Measurements from ENCODE around the gene GJC1.
"Not testable (repeated sequence)": the region's sequence is repeated elsewhere in the genome, so short reads cannot be mapped to it uniquely, and the experiment has no call there.

Gene GJC1

GRCh38 chr17:44844390-44844830, 14.3 kb upstream of the GJC1 start:
- DNase-seq (ENCODE audit: low spot score) = no peak

DNA sequence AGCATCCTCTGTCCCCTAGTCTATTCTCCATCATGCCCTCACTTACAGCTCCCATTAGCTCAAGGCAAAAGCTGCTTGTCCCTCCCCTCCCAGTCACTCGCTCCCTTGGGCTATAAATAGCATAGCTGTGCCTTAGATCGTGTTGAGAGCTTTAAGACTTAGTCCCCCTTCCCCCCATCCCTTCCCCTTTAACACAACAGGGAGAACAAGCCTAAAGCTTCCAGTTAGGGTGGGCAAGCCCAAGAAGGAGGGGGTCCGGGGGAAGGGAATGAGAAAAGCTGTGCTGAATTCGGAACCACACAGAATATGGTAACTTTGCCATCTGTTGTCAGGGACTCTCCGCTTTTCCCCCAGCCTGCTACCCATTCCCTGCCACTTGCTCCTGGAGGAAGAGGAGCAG, 12.7 kb upstream of the GJC1 start:
- DNase-seq (ENCODE audit: low spot score) = no peak

DNA sequence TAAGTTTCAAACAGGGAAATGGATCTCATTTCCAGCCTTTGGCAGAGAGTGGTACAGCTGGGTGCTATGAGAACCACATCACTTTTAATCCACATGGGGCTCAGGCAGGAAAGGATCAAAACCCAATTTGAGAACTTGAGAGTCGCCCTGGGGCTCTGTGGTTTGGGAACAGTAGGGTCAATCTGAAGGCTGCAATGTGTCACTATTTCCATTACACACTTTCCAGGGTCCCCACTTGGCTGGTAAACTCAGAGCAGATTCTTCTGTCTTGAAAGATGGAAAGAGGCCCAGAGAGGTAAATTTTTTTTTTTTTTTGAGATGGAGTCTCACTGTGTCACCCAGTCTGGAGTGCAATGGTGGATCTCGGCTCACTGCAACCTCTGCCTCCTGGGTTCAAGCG, 10.8 kb upstream of the GJC1 start:
- DNase-seq (ENCODE audit: low spot score) = no peak

DNA sequence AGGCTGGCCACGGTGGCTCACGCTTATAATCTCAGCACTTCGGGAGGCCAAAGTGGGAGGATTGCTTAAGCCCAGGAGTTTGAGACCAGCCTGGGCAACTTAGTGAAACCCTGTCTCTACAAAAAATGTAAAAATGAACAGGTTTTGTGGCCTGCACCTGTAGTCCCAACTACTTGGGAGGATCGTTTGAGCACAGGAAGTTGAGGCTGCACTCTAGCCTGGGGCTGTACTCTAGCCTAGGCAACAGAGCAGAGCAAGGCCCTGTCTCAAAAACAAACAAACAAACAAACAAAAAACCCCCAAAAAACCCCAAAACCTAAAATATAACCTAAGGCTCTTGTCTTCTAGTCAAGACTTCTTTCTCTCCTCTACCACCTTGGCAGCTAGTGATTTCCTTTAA, 10.2 kb upstream of the GJC1 start:
- no peak for DNase-seq (ENCODE audit: low spot score)

DNA sequence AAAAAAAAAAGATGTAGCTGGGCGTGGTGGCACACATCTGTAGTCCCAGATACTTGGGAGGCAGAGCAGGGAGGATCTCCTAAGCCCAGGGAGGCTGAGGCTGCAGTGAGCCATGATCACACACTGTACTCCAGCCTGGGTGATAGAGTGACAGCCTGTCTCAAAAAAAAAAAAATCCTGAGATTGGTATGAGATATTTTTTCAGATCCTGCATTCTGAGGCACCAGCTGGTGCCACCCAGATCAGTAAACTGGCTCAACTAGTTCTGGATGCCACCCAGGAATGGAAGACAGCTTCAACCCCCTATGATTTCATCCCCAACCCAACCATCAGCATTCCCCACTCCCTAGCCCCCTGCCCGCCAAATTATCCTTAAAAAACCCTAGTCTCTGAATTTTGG, 7.1 kb upstream of the GJC1 start:
- no peak for DNase-seq (ENCODE audit: low spot score)

DNA sequence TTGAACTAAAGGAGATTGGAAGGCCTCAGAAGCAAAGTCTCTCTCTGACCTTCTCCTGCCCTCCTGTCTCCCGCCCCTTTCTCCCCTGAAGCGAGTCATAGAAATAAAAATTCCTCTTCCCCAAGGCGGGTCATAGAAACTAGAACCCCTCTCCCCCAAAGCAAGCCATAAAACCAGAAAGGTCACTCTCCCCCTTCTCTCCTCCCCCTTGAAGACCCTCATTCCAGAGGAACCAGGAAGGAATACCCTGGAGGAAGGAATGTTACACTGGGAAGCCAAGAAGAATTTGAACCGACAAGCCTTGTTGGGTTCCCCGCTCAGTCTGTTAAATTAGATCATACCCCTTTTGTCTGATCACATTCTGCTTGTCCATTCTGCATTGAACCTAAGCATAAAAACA, 2.7 kb upstream of the GJC1 start:
- no peak for DNase-seq (ENCODE audit: low spot score)

- no peak for DNase-seq (ENCODE audit: low spot score)
Measured at GRCh38 chr17:44831371-44831770, 1.3 kb upstream of the GJC1 start.

DNA sequence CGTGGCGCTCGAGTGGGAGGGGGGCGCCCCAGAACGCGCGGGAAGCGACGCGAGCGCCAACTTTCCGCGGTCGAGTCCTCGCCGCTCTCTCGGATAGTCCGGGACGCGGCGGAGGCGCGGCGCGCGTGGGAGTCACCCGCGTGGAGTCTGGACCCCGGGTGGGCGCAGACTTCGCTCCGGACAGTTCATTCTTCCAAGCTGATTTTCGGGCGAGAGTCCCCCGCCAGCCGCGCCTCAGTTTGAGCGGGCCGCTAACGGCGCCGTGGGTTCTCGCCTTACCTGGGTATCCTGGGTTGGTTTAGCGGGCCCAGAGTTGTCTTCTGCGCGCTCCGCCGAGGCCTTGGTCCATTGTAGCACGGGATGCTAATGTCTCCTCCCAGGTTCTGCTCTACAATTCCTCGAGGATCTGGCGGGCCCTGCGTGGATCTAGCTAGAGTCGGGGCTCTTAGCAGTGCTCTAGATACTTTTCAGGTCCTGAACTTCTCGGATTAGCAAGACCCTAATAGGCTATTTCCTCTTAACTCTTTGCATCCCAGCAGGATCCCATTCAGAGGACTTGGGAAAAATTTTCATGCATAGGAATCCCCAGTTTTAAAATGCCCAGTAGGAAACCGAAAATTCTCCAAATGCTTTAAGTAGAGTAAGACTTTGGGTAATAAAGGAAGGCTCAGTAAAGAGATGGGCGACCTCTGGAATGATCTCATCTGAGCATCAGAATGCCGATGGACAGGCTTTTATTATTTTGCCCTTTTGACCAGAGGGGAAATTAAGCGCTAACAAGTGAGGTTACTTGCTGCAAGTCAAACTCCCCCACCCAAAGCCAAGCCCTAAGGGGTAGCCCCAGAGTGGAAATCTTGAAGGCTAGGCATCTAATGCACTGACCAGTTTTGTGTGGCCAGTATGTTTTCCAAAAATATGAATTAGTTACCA, 537 bp upstream of the GJC1 start:
- DNase-seq (ENCODE audit: low spot score) = no peak

GRCh38 chr17:44828919-44829522, 1.1 kb downstream of the GJC1 start:
- no peak for DNase-seq (ENCODE audit: low spot score)

DNA sequence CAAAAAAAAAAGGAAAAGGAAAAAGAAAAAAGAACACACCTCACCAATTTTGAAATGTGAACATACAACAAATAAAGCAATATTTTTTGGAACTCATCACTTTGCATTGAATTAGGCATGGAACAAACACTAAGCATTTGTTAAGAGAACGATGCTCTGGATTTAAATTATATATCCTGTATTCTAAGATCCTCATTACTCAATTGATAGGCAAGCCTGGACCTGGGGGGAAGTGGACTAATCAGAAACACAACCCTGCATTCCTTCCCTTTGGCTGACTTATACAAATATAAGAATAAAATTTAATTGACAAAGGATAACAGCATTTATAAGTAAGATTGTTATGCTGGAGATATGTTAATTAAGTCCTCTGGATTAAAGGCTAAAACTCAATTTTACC, 2.2 kb downstream of the GJC1 start:
- no peak for DNase-seq (ENCODE audit: low spot score)

- DNase-seq (ENCODE audit: low spot score) = no peak
Measured at GRCh38 chr17:44826123-44826790, 3.8 kb downstream of the GJC1 start.

DNA sequence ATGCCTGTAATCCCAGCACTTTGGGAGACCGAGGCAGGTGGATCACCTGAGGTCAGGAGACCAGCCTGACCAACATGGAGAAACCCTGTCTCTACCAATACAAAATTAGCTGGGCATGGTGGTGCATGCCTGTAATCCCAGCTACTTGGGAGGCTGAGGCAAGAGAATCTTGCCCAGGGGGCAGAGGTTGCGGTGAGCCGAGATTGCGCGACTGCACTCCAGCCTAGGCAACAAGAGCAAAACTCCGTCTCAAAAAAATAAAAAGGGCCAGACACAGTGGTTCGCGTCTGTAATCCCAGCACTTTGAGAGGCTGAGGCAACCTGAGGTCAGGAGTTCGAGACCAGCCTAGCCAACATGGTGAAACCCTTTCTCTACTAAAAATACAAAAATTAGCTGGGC, 4.9 kb downstream of the GJC1 start:
- not testable (repeated sequence) for DNase-seq (ENCODE audit: low spot score)

DNA sequence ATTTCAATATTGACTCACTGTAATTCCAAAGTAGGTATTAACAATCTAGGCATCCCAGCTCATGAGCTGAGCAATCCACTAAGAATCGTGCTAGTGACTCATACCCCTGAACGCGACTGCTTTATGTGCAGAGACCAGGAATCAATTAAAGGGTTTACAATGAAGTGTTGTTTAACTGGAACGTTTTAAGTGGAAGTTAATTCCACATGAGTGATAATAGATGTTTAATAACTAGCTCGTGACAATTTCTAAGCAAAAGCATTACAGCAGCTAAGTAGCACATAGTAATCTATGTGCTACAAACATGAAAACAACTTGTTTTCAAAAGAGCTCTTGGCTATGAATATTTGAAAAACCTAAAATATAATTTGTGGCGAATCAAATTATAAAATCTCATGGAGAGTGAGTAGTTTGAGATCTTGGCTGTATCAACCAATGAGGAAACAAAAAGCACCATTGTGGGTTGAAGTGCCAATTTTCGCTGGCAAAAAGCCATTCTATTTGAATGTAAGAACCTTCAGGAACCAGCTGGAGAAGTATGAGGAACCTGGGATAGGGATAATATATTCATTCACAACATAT, 9.4 kb downstream of the GJC1 start:
- no peak for DNase-seq (ENCODE audit: low spot score)

GRCh38 chr17:44818508-44818907, 11.6 kb downstream of the GJC1 start:
- not testable (repeated sequence) for DNase-seq (ENCODE audit: low spot score)

DNA sequence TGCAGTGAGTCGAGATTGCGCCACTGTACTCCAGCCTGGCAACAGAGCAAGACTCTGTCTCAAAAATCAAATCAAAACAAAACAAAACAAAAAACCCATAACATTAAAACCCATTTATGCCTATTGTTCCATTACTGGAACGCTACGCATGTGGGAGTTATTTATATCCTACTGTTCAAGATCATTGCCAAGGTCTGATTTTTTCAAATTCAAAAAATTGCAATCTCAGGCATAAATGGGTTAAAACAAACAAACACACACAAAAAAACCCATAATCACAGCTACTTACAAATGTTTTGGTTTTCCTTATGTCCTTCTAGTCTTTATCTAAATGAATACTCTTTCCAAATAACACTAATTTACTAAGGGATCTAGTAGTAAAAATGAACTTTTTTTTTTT, 17.8 kb downstream of the GJC1 start:
- DNase-seq (ENCODE audit: low spot score) = no peak

DNA sequence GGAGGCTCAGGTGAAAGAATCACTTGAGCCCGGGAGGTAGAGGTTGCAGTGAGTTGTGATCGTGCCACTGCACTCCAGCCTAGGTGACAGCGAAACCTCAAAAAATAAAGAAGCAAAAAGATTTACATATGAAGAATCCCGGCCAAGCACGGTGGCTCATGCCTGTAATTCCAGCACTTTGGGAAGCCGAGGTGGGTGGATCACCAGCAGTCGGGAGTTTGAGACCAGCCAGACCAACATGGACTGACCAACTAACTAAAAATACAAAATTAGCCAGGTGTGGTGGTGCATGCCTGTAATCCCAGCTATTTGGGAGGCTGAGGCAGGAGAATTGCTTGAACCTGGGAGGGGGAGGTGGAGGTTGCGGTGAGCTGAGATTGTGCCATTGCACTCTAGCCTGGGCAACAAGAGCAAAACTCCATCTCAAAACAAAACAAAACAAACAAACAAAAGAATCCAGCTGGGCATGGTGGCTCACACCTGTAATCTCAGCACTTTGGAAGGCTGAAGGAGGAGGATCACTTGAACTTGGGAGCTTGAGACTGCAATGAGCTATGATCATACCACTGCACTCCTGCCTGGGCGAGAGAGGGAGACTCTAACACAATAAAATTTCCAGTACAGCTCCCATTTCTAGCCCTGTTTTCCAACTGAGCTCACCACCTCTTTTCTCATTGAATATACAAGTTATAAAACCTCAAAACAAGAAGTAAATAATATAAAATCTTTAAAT, 21.3 kb downstream of the GJC1 start:
- not testable (repeated sequence) for DNase-seq (ENCODE audit: low spot score)

DNA sequence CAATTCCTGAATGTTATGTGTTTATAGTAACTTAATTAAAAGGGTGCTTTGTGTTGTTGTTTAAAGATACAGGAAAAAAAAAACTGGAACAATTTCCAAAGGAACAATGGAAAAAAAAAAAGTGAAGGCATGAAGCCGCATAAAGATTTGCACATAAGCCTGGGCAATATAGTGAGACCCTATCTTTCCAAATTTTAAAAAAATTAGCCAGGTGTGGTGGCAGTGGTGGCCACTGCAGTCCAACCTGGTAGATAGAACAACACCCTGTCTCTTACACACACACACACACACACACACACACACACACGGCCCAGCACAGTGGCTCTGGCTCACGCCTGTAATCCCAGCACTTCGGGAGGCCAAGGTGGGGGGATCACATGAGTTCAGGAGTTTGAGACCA, 21.9 kb downstream of the GJC1 start:
- no peak for DNase-seq (ENCODE audit: low spot score)

DNA sequence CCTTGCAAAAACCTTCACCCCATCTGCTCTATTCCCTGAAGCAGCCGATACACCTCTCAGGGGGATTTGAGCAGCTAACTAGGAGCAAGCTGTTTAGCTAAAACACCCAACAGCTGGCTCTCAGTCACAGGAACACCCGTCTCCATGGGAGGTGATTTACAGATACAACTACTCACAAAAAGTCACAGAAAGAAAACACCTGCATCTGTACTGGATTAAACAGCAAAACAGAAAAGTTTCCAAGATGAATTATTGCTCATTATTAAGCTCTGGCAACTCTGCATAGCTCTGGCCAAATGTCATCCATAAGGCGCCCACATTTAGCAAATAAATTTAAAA, 22.3 kb downstream of the GJC1 start:
- no peak for DNase-seq (ENCODE audit: low spot score)

GRCh38 chr17:44807093-44807816, 22.8 kb downstream of the GJC1 start:
- no peak for DNase-seq (ENCODE audit: low spot score)

DNA sequence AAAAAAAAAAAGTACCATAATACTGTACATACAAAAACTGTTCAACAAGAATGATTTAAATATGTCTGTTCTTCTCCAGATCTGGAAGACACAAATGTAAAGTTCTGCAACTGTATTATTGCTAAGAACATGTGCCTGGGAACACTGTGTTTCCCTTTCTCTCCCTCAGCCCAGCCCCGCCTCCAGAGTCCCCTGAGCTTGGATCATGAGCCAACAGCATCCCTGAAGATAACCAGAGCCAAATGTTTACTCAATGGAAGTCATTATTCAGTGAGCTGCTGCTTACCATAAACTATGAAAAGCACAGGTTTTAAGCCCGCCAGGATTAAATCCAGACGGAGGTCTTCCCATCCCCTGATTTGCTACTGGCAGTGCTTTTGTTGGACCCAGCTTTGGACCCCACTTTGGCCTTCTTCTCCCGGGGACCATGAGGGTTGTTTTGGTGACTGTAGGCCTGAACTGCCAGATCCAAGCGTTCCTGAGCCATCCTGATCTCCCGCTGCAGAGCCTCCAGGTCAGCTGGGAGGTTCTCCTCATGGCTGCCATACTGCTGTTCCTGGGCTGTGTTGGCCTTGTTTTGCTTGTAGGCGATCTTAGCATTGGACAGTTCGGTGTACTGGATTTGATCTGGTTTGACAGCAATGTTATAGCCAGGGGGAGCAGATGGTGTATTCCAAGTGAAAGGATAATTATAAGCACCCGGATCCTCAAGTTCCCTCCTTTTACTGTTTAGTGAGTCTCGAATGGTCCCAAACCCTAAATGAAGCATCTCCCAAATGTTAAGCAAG, 25.6 kb downstream of the GJC1 start:
- no peak for DNase-seq (ENCODE audit: low spot score)

DNA sequence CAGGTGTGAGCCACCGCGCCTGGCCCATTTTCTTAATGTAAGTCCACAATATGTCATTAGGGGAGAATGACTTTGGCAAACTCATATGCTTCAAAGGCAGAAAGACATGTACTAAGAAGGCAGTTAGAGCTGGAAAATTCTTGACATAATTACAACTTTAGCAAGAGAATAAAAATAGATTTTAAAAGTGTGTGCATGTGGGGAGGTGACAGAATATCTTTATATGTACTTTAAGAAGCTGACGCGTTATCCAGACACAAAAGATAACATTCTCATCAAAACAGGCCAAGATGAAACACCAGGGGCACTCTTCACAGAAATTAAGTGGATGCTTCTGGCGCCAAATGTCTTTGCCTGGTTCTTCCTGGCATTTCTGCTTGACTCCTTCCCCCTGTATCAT, 28.2 kb downstream of the GJC1 start:
- DNase-seq (ENCODE audit: low spot score) = no peak

Data from hematopoietic multipotent progenitor cell treated with erythropoietin and hydrocortisone succinate and interleukin-3 and kit ligand, for 17 days (in vitro differentiated cells).